ENCODE data around the gene ZNF275. TPM values are rescaled to one million over a fixed set of nuclear protein-coding genes. Genes with fewer than 3 reads are reported as not detected.

The ZNF275 gene
- total and polyA plus RNA-seq, 10 of the 15 experiments (the other 5 are each of a cell fraction or from before 2014, with no cell fraction given), result 1.3 to 17.4 (median 6.2) TPM

DNA sequence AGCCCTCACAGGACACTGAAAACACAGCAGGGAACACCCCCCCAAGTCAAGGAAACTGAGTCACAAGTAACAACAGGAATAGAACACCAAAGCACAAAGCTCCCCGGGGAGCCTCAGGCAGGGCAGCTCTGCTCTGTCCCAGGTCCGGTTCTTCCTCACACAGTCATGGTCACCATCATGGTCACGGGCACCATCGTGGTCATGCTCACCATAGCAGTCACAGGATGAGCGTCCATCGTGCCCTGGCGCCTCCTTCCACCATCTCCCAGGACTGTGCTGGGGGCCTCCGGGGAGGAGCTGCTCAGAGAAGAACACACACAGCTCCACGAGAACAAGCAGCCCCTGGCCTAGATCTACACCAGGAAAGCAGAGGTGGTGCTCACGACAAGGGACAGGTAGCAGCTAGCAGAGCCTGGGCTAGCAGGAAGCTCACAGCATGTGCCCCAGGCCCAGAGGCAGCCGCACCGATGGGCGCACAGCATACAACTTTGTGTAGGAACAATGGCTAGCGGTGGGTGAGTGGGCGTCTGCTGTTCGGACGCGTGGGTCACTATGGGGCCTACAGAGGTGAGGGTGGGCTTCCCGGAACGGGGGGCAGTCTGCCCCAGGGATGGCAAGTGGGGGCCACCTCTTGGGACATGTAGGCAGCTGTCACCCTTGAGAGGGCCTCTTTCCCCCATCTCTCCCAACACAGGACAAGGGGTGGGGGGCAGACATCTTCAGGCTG, 15.8 kb upstream of the ZNF275 start (continued):
- TF ChIP-seq, protein P1, sequence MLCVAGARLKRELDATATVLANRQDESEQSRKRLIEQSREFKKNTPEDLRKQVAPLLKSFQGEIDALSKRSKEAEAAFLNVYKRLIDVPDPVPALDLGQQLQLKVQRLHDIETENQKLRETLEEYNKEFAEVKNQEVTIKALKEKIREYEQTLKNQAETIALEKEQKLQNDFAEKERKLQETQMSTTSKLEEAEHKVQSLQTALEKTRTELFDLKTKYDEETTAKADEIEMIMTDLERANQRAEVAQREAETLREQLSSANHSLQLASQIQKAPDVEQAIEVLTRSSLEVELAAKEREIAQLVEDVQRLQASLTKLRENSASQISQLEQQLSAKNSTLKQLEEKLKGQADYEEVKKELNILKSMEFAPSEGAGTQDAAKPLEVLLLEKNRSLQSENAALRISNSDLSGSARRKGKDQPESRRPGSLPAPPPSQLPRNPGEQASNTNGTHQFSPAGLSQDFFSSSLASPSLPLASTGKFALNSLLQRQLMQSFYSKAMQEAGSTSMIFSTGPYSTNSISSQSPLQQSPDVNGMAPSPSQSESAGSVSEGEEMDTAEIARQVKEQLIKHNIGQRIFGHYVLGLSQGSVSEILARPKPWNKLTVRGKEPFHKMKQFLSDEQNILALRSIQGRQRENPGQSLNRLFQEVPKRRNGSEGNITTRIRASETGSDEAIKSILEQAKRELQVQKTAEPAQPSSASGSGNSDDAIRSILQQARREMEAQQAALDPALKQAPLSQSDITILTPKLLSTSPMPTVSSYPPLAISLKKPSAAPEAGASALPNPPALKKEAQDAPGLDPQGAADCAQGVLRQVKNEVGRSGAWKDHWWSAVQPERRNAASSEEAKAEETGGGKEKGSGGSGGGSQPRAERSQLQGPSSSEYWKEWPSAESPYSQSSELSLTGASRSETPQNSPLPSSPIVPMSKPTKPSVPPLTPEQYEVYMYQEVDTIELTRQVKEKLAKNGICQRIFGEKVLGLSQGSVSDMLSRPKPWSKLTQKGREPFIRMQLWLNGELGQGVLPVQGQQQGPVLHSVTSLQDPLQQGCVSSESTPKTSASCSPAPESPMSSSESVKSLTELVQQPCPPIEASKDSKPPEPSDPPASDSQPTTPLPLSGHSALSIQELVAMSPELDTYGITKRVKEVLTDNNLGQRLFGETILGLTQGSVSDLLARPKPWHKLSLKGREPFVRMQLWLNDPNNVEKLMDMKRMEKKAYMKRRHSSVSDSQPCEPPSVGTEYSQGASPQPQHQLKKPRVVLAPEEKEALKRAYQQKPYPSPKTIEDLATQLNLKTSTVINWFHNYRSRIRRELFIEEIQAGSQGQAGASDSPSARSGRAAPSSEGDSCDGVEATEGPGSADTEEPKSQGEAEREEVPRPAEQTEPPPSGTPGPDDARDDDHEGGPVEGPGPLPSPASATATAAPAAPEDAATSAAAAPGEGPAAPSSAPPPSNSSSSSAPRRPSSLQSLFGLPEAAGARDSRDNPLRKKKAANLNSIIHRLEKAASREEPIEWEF (IDR thresholded peaks at IDR 0.05; ENCODE audit: insufficient replicate concordance, low read depth, low read length), result no peak
- TF ChIP-seq SP1 (IDR thresholded peaks at IDR 0.05; ENCODE audit: low read depth, low read length), result no peak
- TF ChIP-seq TCF7 (IDR thresholded peaks at IDR 0.05; ENCODE audit: borderline replicate concordance), result no peak
- no peak for TF ChIP-seq KDM1A (IDR thresholded peaks at IDR 0.05; ENCODE audit: borderline replicate concordance)
- TF ChIP-seq CHD2 (IDR thresholded peaks at IDR 0.05; ENCODE audit: borderline replicate concordance, low read depth, low read length), result no peak
- no peak for TF ChIP-seq HDGF (IDR thresholded peaks at IDR 0.05)
- TF ChIP-seq, protein P2, sequence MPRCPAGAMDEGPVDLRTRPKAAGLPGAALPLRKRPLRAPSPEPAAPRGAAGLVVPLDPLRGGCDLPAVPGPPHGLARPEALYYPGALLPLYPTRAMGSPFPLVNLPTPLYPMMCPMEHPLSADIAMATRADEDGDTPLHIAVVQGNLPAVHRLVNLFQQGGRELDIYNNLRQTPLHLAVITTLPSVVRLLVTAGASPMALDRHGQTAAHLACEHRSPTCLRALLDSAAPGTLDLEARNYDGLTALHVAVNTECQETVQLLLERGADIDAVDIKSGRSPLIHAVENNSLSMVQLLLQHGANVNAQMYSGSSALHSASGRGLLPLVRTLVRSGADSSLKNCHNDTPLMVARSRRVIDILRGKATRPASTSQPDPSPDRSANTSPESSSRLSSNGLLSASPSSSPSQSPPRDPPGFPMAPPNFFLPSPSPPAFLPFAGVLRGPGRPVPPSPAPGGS (IDR thresholded peaks at IDR 0.05; ENCODE audit: borderline replicate concordance, insufficient read depth, low read depth, low read length, poor library complexity, severe bottlenecking), result no peak
- TF ChIP-seq, protein P3, sequence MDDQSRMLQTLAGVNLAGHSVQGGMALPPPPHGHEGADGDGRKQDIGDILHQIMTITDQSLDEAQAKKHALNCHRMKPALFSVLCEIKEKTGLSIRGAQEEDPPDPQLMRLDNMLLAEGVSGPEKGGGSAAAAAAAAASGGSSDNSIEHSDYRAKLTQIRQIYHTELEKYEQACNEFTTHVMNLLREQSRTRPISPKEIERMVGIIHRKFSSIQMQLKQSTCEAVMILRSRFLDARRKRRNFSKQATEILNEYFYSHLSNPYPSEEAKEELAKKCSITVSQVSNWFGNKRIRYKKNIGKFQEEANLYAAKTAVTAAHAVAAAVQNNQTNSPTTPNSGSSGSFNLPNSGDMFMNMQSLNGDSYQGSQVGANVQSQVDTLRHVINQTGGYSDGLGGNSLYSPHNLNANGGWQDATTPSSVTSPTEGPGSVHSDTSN (IDR thresholded peaks at IDR 0.05; ENCODE audit: insufficient replicate concordance, low read depth, low read length), result no peak
- TF ChIP-seq, protein P4, sequence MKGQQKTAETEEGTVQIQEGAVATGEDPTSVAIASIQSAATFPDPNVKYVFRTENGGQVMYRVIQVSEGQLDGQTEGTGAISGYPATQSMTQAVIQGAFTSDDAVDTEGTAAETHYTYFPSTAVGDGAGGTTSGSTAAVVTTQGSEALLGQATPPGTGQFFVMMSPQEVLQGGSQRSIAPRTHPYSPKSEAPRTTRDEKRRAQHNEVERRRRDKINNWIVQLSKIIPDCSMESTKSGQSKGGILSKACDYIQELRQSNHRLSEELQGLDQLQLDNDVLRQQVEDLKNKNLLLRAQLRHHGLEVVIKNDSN (IDR thresholded peaks at IDR 0.05; ENCODE audit: borderline replicate concordance, extremely low read length, insufficient read depth, low read depth, low read length), result no peak
- TF ChIP-seq ZNF274 (IDR thresholded peaks at IDR 0.05; ENCODE audit: insufficient read depth, insufficient read length), result no peak
- TF ChIP-seq, protein P5, sequence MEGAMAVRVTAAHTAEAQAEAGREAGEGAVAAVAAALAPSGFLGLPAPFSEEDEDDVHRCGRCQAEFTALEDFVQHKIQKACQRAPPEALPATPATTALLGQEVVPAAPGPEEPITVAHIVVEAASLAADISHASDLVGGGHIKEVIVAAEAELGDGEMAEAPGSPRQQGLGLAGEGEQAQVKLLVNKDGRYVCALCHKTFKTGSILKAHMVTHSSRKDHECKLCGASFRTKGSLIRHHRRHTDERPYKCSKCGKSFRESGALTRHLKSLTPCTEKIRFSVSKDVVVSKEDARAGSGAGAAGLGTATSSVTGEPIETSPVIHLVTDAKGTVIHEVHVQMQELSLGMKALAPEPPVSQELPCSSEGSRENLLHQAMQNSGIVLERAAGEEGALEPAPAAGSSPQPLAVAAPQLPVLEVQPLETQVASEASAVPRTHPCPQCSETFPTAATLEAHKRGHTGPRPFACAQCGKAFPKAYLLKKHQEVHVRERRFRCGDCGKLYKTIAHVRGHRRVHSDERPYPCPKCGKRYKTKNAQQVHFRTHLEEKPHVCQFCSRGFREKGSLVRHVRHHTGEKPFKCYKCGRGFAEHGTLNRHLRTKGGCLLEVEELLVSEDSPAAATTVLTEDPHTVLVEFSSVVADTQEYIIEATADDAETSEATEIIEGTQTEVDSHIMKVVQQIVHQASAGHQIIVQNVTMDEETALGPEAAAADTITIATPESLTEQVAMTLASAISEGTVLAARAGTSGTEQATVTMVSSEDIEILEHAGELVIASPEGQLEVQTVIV (IDR thresholded peaks at IDR 0.05; ENCODE audit: borderline replicate concordance, partially characterized antibody), result no peak
